ENCODE results near the gene PRAMEF12. TPM values are rescaled to one million over a fixed set of nuclear protein-coding genes. Genes with fewer than 3 reads are reported as not detected.
A peak's percentile ranks its signal among the peaks of the same experiment; 100 is the strongest.

Gene PRAMEF12
- total RNA-seq, 1 donor, result not detected

DNA sequence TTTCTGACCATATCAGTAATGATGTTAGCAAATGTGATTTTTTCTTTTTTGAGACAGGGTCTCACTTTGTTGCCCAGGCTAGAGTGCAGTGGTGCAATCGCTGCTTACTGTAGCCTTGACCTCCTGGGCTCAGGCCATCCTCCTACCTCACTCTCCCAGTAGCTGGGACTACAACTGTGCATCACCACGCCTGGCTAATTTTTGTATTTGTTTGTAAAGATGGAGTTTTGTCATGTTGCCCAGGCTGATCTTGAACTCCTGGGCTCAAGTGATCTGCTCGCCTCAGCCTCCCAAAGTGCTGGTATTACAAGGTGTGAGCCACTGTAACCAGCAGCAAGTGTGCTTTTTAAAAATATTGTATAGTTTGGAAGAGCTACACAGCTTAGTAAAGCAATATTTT is 31.6 kb upstream of the PRAMEF12 start:
- TF ChIP-seq, protein P1, sequence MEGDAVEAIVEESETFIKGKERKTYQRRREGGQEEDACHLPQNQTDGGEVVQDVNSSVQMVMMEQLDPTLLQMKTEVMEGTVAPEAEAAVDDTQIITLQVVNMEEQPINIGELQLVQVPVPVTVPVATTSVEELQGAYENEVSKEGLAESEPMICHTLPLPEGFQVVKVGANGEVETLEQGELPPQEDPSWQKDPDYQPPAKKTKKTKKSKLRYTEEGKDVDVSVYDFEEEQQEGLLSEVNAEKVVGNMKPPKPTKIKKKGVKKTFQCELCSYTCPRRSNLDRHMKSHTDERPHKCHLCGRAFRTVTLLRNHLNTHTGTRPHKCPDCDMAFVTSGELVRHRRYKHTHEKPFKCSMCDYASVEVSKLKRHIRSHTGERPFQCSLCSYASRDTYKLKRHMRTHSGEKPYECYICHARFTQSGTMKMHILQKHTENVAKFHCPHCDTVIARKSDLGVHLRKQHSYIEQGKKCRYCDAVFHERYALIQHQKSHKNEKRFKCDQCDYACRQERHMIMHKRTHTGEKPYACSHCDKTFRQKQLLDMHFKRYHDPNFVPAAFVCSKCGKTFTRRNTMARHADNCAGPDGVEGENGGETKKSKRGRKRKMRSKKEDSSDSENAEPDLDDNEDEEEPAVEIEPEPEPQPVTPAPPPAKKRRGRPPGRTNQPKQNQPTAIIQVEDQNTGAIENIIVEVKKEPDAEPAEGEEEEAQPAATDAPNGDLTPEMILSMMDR (IDR thresholded peaks at IDR 0.05; ENCODE audit: insufficient read depth, low read length), result no peak
- no peak overlapping the region for H3K4me3 ChIP-seq (ENCODE audit: low read depth, low read length)
- no peak for DNase-seq (ENCODE audit: low read depth)

DNA sequence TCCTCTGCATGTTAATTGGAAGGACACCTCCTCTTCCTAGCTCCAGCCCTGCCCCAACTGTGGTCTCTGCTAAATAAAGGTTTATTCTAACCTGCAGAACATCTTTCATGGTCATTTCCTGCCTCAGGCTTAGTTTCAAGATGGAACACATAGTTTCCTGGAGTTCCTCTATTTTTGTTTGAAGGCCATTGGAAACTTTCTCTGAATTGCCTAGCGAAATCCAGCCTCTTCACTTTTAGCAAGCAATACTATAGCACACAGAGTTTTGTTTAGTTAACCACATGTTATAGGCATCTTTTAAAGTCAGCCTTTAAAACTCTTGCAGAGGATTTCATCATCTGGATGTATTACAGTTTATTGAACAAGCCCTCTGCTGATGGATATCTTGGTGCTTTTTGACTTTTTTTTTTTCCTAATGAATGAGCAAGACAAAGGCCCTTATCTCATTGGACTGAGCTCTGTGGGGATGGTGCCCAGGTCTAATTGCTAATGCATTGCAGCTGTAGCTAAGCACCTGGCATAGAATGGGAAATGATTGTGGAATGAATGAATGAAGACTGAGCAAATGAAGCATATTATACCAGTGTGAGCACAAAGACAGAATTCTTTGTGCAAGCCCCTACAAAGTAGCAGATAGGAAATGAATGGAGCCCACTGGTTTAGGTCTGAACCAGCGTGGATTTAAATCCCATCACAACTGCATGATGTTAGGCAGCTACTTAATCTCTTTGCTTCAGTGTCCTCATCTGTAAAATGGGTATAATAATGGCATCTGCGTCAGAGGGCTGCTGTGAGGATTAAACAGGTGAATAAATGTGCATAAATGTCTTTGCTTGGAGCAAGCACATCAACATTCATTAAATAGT is 28.2 kb upstream of the PRAMEF12 start:
- peak; percentile 72 for DNase-seq (ENCODE audit: low read depth)
- TF ChIP-seq, protein P1 (IDR thresholded peaks at IDR 0.05; ENCODE audit: insufficient read depth, low read length), result no peak
- H3K4me3 ChIP-seq (ENCODE audit: low read depth, low read length), result no peak overlapping the region

GRCh38 chr1:12745992-12746323 is 27.6 kb upstream of the PRAMEF12 start, which contains the start of gene CFAP107:
CFAP107 (plus strand) TSS chr1:12746200; CDS start chr1:12746431, 231 bp downstream.
- TF ChIP-seq, protein P1 (IDR thresholded peaks at IDR 0.05; ENCODE audit: insufficient read depth, low read length), result no peak
- no peak within 1 kb of the TSS for H3K4me3 ChIP-seq (ENCODE audit: low read depth, low read length)
- DNase-seq (ENCODE audit: low read depth), result peak; percentile 25

DNA sequence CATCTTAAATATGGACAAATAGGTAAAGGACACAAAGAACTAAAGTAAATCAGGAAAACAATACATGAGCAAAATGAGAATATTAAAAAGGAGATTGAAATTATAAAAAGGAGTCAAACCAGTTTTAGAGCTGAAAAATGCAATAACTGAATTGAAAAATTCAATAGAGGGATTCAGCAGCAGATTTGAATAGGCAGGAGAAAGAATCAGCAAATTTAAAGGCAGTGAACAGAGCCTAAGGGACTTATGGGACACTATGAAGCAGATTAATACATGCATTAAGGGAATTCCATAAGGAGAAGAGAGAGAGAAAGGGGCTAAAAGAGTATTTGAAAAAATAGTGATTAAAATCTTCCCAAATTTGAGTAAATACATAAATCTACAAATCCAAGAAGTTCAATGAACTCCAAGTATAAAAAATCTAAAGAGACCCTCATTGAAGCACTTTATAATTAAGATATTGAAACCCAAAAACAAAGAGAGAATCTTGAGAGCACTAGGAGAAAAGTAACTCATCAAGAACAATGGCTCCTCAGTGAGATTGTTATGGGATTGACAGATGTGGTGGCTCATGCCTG is 24.7 kb upstream of the PRAMEF12 start:
- no peak for DNase-seq (ENCODE audit: low read depth)
- TF ChIP-seq, protein P1 (IDR thresholded peaks at IDR 0.05; ENCODE audit: insufficient read depth, low read length), result no peak
- no peak overlapping the region for H3K4me3 ChIP-seq (ENCODE audit: low read depth, low read length)

- TF ChIP-seq, protein P1 (IDR thresholded peaks at IDR 0.05; ENCODE audit: insufficient read depth, low read length), result no peak
- no peak overlapping the region for H3K4me3 ChIP-seq (ENCODE audit: low read depth, low read length)
- DNase-seq (ENCODE audit: low read depth), result no peak
These were observed 18.8 kb upstream of the PRAMEF12 start for GRCh38 chr1:12754738-12755137.

DNA sequence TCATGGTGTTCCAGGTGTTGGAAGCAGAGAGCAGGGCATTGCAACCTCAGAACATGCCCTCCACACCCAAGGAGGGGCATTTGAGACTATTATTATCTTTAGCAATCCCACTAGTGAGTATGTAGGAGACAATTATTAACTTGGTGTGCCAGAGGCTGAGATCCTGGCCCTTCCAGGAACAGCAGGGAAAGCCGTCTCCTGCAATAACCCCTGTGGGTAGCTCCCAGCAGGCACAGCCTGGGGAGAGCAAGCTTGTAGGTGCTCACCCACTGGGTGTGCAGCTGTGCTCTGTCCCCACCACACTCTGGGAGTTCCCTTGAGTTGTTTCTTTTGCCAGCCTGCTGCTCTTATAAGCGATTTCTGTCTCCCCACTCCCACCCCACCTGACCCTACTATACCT is 17.3 kb upstream of the PRAMEF12 start:
- no peak for DNase-seq (ENCODE audit: low read depth)
- TF ChIP-seq, protein P1 (IDR thresholded peaks at IDR 0.05; ENCODE audit: insufficient read depth, low read length), result no peak
- H3K4me3 ChIP-seq (ENCODE audit: low read depth, low read length), result no peak overlapping the region
